H1 (cell line): Measurements from ENCODE around the gene ARHGEF28. TPM values are rescaled to one million over a fixed set of nuclear protein-coding genes. Genes with fewer than 3 reads are reported as not detected.

Experiments
- BCL11A ChIP-seq, 2 experiments: IDR thresholded peaks; one replicate each; pipeline ENCODE4 v1.6.1; 2011; ENCODE audit warnings: low read depth in 2 of 2, low read length in 2 of 2, mild to moderate bottlenecking in 2 of 2
- CHD7 ChIP-seq: fragments of 300-600 bp; sonication (generic); IDR thresholded peaks from 2 replicates; pipeline ENCODE4 v1.7.1; 2012; ENCODE audit warnings: low read length, moderate library complexity, mild to moderate bottlenecking, inconsistent platforms; ENCODE audit not compliant: insufficient replicate concordance
- CREB1 ChIP-seq: IDR thresholded peaks from 2 replicates; pipeline ENCODE4 v1.6.1; 2012; ENCODE audit warnings: inconsistent platforms
- GTF2F1 ChIP-seq: IDR thresholded peaks from 2 replicates; pipeline ENCODE4 v1.6.1; 2012; ENCODE audit warnings: low read depth, low read length, improper control_type of control experiment, borderline replicate concordance
- HDAC6 ChIP-seq: IDR thresholded peaks from one replicate; pipeline ENCODE4 v1.7.1; 2012; ENCODE audit warnings: low read depth, mild to moderate bottlenecking, inconsistent platforms, low read length, moderate library complexity
- TCF12 ChIP-seq: IDR thresholded peaks from 2 replicates; pipeline ENCODE4 v1.6.1; 2011; ENCODE audit warnings: low read depth, mild to moderate bottlenecking, low read length
- USF2 ChIP-seq: IDR thresholded peaks from 2 replicates; pipeline ENCODE4 v1.6.1; 2011; ENCODE audit warnings: low read length, improper control_type of control experiment
- polyA plus RNA-seq, 7 experiments: library from polyadenylated mRNA; depleted of rRNA in 3 of 7; stranded (reverse) in 5 of 7; unstranded in 2 of 7; fragments of >200 nt in 5 of 7; fragments of 200-250 nt in 2 of 7; gene quantifications; 1 replicate in 5 of 7; 2 replicates in 1 of 7; 4 replicates in 1 of 7; pipeline versions ENCODE4 v1.2.1 to v1.2.3, GENCODE V29; 2011 to 2013; ENCODE audit warnings: missing spikeins in 2 of 7, mixed read lengths in 2 of 7
- total RNA-seq: library from RNA; stranded (reverse); fragmentation: NEBNext Ultra II Directional; extraction: Animal tissue kit (Norgen Biotek cat#: 25700); gene quantifications from 2 replicates; pipeline ENCODE4 v1.2.1, GENCODE V29; 2021

The ARHGEF28 gene
- total and polyA plus RNA-seq, 2 of the 8 experiments (the other 6 are each of a cell fraction or from before 2014, with no cell fraction given): 0.33 to 1.0 TPM

DNA sequence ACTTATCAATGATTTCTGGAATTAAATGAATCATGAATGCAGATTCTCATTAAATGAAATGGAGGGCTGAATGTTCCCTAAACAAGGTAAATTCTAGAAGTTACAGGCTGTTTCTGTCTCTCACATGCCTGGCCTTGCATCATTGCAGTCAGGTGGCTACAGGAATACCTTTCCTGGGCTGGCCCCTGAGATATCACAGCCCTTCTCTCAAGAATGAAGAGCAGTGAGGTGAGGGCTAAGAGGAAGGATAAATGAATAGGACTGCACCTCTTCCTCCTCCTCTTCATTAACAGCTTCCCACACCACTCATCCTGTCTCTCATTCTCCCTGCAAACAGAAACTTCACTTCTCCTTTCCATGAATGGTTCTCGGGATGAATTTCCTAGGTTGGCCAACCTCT is 22.5 kb downstream of the ARHGEF28 start (continued):
- TF ChIP-seq CHD7 (no peak), CREB1 (no peak), HDAC6 (no peak), BCL11A (IDR thresholded peaks at IDR 0.05; ENCODE audit: low read depth in 2 of 2, low read length in 2 of 2) (no peak), USF2 (no peak), TCF12 (no peak), GTF2F1 (no peak)
